ENCODE data around the gene TRPM1.

DNA sequence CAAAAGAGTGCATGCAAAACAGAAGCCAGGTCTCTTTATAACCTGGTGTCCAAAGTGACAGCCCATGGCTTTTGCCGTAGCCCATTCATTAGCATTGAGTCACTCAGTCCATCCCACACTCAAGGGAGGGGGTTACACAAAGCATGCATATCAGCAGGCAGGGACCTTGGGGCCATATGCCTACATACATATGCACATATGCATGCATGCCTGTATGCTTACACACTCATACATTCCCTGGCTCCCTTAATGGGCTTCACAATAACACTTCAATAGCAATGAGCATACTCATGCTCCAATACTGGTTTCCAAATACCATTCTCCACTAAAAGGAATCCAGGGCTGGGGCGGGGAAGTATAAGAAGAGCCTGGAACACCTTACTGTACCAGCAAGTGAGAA is 22.0 kb downstream of the TRPM1 start:
- TF ChIP-seq, protein P1, sequence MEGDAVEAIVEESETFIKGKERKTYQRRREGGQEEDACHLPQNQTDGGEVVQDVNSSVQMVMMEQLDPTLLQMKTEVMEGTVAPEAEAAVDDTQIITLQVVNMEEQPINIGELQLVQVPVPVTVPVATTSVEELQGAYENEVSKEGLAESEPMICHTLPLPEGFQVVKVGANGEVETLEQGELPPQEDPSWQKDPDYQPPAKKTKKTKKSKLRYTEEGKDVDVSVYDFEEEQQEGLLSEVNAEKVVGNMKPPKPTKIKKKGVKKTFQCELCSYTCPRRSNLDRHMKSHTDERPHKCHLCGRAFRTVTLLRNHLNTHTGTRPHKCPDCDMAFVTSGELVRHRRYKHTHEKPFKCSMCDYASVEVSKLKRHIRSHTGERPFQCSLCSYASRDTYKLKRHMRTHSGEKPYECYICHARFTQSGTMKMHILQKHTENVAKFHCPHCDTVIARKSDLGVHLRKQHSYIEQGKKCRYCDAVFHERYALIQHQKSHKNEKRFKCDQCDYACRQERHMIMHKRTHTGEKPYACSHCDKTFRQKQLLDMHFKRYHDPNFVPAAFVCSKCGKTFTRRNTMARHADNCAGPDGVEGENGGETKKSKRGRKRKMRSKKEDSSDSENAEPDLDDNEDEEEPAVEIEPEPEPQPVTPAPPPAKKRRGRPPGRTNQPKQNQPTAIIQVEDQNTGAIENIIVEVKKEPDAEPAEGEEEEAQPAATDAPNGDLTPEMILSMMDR (conservative IDR thresholded peaks at IDR 0.05 in 1 of 2, IDR thresholded peaks at IDR 0.05 in 1 of 2; ENCODE audit: low read depth in 1 of 2, low read length in 2 of 2), result no peak
- no peak for TF ChIP-seq EZH2 (IDR thresholded peaks at IDR 0.05; ENCODE audit: low read length, missing control alignments)

All from fibroblast of lung (primary cell).